NCI-H187 treated with DMSO at 0.1 percent for 48 hours (cell line): ENCODE data around the gene SYNPR.

Experiments
- DNase-seq: peaks from one replicate; lab custom pipeline; 2025; lab: John Stamatoyannopoulos, UW

The SYNPR gene

DNA sequence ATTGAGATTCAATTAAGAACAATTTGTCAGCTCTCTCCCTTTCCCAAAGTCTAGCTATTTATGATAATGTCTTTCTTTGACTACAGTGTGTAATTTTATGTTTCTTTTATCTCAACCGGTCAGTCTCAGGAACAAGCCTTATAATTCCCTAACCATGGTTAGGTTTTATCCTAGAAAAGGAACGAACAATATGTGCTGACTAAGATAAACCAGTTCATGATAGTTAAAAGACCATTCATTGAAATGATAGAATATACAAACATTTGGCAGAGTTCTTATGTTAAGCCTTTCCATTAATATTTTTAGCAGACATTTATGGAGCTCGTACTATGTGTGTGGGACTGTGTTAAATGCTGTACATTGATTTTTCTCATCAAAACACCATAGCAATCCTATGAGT is 106.3 kb downstream of the SYNPR start:
- no peak for DNase-seq

DNA sequence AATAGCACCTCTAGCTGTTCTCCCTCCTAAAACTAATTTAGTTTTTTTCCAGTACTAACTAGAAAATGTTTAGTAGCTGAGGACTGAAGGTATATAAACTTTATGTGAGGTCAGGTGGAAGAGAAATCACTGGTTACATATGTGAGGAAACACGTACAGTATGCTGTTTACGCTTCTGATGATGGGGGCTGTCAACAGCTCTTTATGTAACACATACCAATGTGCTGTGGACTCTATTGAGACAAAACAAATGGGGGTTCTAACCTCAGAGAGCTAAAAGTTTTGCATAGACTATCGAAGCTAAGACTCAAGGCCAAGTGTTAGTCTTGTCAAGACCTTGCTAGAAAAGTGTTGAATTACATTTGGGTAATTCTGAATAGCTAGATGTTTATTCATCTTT is 107.5 kb downstream of the SYNPR start:
- no peak for DNase-seq

DNA sequence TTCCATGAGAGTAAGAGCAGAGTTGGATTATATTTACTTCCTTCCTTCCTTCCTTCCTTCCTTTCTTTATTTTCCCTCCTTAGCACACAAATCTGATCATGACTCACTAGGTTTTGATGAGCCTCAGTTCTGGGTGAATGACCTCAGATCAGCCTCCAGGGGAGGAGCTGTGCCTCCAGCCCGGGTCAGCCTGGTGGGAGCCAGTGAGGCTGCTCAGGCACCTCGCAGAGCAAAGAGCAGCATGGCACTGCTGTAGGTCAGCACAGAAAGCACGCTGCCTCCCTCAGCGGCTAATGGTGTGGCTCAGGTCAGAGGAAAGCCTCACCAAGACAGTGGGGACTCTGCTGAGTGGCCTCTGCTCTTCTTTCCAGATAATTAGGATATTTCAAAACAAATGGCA is 108.5 kb downstream of the SYNPR start:
- no peak for DNase-seq

DNA sequence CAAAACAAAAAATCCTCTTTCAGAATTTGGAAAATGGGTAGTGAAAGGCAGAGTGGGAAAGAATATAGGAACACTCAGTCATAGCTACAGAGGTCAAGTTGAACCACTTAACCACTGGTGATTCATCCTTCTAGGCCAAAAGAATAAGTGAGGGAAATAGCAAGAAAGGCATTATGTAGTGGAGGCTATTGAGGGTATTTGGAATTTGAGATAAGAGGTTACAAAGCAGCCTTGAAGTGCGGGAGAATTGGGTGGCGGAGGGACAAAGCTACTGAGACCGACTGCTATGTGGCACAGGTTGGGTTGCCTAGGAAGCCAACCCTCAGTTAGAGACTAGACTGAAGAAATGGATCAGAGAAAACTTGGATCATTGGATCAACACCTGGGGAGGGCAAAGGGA is 109.5 kb downstream of the SYNPR start:
- no peak for DNase-seq

DNA sequence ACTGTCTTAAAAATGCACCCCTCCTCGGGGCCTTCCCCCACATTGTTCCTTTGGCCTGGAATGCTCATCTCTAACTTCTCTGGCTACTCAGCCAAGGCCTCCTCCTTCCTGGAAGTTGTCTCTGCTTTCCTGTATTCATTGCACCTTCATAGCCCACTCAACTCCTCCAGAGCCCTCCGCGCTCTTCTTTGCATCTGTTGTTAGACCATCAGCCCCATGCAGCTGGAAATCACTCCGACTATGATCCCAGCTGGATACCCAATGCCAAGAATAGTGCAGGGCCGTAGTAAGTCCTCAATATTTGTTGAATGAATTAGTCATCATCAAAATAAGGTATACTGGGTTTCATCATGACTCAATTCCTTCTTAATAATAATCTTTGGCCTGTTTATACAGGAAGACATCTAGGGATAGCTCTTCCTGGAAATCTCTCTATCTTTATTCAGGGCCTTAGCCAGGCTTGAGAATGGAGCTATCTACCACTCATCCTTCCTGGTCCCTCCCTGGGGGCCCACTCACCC is 112.7 kb downstream of the SYNPR start:
- DNase-seq: no peak

DNA sequence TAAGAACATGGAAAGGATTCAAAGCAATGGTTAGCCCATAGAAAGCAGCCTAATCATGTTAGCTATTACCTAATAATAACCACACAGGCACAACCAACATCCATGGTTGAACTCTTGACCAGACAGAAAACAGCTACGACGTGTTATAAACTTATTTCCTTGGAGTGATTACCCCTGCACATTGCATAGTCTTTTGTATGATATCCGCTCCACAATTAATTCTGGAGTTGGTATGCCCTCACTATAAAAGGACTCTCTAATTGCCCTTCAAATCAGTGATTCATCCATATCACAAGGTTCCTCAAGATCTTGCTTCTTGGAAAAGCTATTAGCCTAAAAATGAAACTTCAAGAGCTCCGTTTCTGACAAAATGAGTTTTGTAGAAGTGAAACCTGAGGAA is 117.9 kb downstream of the SYNPR start:
- DNase-seq: no peak

DNA sequence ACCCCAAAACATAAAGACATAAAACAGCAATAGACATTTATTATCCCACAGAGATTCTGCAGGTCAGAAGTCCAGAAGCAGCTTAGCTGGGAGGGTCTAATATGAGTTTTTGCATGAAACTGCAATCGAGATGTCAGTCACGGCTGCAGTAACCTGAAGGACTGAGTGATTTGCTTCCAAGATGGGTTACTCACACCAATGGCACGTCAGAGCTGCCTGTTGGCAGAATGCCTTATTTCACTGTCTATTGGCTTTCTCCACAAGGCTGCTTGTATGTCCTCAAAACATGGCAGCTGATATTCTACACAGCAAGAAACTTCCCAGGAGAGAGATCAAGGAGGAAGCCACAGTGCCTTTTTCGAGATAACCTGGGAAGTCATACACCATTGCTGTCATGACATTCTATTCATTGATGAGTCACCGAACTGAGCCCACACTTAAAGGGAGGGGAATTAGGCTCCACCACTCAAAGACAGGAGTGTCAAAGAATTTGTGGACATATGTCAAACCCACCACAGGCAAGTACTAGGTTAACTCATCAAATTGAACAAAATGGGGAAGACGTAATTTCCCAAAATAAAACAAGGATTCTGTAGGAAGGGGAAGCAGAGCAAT is 122.2 kb downstream of the SYNPR start:
- DNase-seq: no peak

DNA sequence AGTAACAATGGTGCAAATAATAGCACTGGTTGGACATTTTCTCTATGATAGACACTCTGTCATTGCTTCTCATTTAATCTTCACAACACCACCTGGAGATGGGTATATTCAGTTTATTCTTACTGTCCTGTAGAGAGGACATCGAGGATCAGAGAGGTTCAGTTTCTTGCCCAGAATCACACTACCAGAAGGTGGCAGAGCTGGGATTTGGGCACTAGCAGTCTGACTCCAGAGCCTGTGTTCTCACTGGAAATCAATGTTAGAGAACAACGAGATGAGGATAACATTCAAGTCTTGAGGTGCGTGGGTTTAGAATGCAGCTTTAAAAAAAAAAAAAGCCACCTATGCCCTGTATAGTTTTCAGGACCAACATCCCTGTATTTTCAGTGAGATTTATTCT is 127.8 kb downstream of the SYNPR start:
- DNase-seq: no peak

DNA sequence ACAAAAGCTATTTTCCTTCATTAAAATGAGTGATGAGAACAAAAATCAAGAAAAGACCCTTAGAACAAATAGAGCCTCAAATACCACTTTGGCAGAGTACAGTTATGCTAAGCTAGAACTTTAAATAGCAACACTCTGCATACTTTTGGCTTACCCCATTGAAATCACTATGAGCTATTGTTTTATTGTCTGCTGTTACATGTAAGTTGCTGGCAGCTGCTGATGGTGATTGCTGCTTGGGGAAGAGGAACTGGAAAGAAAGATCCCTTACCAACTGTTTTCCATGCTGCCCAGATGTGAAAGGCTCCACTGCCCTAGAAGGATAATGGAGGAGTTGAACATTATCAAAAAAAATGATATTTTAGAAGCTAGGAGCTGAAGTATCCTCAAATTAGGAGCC is 135.4 kb downstream of the SYNPR start:
- DNase-seq: no peak

DNA sequence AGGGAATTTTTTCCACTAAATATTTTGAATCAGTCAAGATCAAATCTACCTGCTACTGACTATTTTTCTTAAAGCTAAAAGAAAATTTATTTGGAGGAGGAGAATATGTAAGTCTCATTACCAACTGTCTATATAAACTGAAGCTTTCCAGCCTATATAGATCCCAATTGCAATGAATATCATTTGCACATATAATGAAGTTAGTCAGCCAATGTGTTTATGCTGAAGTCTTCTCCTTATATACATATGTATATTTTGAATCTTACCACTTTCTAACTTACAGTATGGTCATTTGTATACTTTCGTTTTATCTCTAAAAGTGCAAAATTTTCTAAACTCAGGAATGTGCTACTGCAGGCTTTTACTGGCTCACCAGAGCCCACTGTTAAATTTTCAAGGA is 136.5 kb downstream of the SYNPR start:
- DNase-seq: no peak

DNA sequence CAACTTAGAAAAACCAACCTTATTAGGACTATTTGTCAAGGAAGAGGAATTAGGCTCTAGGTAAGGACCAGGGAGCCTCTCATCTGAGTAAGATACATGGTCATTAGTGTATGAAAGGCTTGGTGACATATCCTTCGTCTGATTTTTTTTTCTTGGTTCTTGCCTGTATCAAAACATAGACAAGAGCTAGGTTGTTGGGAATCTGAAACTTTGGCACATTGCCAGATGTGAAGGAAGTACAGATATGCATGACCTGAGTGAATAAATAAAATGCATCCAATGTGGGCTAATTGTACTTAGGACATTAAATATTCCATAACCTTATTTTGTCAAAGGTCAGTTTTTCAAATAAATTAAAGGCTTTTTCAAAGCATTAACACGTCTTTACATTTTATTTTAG is 151.8 kb downstream of the SYNPR start:
- DNase-seq: no peak

DNA sequence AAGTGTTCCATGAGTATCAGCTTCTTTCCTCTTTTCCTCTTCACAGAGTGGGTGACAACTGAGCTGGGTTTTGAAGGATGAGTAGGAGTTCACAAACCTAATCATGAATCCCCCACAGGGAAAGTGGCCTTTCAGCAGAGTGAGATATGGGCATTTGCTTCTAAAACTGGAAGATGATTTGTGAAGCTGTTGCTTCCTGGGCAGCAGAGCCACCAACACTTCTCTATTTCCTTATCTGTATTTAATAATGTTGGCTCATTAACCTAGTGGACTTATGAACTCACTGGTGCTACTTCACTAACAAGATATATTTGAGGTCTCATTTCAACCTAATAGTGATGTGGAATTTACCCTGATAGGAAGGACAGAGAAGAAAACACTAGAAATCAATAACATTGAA is 152.8 kb downstream of the SYNPR start:
- DNase-seq: no peak

DNA sequence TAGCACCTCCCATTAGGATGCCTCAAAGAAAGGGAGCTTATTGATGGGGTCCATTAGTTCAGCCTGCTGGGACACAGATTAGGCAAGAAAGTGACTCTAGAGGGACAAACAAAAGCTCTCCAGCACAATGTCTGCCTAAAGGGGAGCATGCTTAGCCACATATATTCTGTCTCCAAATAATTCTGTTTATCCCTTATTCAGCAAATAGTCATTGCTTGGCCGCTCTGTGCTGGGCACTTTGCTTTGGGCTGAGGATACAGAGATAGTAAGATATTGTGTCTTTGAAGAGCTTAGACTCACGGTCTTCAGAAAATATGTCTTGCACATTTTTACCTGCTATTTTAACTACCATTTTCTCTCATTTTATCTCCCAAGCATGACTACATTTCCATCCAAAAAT is 159.8 kb downstream of the SYNPR start:
- no peak for DNase-seq

DNA sequence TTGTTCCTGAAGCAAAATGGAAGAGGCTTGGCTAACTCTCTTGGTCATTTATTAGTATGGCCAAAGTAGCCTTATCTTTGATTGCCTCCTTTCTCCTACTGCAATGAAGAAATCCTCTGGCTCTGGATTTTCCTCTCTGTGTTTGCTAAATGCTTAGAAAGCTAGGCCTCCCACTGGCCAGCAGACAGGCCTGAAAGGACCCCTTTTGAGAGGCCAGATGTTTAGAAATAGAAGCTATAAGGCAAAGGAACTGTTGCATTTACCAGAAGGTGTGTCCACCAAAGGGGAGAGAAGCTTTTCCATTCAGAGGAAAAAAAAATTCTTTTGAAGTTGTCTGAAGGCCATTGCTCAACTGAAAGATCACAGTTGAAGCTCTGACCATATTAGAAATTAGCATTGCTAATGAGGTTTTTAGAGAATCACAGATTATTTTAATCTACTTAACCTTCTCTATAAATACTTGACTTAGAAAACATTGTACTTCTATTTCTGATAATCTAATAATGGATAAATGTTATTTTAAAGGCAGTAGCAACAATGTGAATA is 160.8 kb downstream of the SYNPR start:
- no peak for DNase-seq

DNA sequence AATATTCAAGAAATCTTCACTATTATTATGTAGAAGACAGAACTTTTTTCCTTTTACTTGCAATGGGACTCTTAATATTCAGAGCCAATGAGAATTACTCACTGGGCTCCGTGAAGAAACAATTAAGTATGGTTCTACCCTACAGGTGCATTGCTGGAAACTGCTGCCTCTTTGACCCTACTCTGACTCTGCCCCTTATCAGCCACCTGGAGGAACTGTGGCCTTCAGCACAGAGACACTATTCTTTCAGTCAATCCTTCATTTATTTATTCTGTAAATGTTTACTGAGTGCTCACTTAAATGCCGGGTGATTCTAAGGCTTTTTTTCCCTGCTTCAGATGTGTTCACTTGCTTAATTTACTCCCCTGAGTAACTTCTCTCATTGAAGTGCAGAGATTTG is 163.2 kb downstream of the SYNPR start:
- no peak for DNase-seq

DNA sequence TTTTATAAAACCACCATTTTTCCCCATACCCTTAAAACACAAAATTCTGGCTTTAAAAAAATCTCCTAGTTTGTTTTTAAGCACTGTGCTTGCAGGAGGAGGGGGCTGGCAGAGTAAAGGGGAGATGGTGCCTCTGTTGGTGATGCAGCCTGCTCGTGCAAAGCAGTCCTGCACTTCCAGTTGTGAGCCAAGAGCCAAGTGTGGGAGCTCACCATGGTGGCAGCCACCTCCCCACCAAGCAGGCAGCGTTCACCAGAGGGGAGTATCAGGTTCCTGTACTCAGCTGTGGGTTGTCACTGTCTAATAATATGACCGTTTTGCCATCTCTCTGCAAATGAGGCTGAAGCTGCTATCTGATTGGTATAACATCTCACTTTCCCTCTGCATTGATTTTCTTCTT is 164.8 kb downstream of the SYNPR start:
- DNase-seq: no peak

DNA sequence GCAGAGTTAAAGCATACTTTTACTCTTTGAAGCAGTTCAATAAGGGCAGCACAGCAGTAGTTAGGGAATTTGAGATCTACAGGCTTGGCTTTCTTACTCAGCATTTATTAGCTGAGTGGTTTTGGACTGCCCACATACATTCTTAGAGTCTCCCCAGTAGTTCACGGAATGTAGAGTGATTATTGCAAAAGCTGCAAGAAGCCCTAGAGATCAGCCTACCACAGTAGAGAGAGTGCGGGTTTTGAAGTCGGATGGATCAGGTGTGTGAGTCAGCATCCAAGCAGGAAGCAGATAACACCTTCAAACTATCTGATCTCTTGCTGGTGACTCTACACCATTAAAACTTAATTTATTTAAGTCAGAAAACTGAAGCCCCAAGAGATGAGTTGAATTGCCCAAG is 171.9 kb downstream of the SYNPR start:
- DNase-seq: no peak

DNA sequence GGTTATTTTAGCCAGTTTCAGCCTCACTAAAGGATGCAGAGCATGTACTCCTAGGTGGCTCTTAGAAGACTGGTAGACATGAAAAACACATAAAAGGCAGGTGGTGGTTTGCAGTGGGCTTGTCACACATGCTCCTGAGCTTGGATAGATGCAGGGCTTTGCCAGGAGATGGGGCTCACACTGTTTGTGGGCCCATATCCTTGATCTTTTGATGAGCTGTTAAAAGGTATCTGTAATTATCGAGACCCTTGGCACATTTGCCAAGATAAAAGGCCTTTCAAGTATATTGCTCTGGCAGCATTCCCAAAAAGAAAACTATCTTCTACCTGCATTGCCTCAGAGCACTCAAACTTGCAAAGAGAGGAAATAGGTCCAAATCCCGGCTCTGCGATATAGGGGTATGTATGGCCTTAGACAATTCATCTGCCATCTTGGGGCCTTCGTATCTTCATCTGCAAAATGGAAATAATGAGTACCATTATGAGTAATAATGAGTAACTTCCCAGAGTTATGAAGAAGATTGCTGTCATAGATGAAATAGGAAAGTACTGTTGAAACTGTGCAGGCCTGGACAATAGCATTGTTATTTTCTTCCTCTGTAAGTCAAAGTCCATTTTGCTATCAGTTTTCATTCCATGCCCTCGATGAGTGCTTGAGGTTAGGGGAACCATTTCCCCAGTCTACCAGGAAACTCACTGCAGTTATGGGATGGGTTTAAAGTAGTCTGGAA is 172.7 kb downstream of the SYNPR start:
- DNase-seq: no peak

DNA sequence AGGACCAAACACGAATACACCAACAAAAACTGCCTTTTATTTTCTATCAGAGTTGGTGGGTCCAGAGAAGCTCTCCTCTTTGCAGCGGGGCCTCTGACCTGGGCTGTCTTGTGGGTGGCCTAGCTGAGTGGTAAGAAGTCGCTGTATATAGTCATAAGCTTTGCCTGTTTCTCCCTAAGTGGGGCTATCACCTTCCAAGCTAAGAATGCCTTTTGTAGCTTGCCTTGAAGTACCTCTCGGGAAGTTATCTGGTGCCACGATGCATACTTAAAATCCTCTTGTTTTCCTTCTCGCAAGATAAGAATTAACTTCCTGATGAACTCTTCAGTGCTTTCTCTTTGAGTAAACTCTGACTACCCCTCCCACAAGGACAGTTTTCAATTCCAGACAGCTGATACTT is 178.8 kb downstream of the SYNPR start:
- no peak for DNase-seq

DNA sequence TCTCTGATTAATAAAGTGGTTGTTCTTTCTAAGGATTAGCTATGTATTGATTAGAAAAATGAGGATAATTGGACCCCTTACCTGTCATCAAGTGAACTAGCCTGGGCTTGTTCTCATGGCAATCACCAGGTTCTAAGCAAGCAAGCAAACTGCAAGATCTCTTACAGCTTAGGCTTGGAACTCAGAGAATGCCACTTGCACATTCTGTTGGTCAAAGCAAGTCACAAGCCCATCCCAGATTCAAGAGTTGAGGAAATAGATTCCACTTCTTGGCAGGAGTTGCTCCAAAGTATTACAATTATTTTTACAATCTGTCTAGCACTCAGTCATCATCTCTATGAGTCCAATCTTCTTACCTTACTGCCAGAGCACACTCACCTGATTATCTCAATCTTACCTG is 180.3 kb downstream of the SYNPR start:
- no peak for DNase-seq

DNA sequence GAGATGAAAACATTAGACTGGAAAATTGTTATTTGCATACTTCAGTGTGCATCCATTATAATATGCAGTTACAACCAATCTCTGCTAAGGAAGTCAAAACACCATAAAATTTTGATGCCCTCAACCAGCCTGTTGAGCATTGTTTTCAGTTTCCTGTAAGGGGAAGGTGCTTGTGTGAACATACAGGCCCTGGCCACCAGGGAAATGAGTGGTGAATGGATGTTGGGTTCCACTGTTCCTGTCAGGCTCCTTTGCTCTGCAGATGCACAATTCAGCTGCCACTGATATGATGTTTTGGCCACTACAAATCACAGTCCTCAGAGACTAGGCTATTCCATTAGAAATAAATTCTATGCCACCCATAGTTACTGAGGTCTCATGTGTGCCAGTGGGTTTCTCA is 184.6 kb downstream of the SYNPR start:
- DNase-seq: no peak

DNA sequence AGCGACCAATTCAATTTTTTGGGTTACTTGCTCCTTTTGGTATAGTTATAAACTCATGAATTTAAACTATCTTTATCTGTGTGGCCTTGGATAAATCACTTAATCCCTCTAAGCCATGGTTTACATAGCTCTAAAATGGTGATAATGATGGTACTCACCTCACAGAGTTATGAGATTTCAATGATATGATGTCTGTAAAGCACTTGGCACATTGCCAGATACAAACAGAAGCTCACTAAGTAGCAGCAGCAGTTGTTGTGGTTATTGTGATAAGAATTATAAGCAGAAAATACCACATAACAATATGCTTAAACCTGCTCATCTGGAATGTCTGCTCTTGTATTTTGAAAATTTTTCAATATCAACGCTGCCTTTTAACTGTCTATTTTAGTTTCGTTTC is 189.3 kb downstream of the SYNPR start:
- no peak for DNase-seq

DNA sequence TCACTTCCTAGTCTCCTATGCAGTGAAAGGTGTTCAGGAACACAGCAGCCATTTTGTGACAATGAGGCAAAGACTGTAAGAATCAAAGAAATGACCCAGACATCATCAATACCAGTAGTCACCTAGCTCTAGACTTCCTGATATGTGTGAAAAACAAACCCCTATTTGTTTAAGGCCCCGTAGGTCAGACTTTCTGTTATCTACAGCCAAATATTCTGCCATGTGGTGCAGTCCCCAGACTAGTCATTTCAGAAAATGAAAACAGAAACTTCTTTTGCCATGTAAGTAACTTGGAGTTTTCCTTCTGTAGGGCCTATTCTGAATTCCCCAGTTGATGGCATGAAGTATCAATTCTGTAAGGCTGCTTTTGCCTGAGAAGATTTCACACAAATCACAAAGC is 192.6 kb downstream of the SYNPR start:
- no peak for DNase-seq

DNA sequence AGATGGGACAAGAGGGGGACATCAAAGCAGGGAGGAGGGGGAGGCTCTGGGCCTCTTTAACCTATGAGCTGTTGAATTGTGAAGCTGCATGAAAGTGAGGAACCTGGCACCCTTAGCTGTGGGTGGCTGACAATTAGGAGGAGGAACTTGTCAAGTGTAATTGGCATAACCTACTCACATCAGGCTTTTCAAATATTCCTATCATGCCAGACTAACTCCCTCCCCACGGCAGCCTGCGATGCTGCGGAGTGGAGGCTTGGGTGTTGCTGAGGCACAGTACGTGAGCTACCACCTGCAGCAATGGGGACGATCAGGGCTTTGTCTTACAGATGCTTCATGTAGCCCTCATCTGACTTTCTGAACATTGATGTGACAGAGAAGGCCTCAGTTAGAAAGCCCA is 193.7 kb downstream of the SYNPR start:
- no peak for DNase-seq
